HG02885 (cell line): ENCODE measurements around the gene ARHGEF25.
"Not testable (repeated sequence)": the region's sequence is repeated elsewhere in the genome, so short reads cannot be mapped to it uniquely, and the experiment has no call there.

Experiments
- ATAC-seq: cut with Tn5 transposase; IDR thresholded peaks from one replicate; pipeline ENCODE4 v1.9.1; 2021; ENCODE audit warnings: mild to moderate bottlenecking; ENCODE audit not compliant: unreplicated experiment, poor library complexity

The ARHGEF25 gene

DNA sequence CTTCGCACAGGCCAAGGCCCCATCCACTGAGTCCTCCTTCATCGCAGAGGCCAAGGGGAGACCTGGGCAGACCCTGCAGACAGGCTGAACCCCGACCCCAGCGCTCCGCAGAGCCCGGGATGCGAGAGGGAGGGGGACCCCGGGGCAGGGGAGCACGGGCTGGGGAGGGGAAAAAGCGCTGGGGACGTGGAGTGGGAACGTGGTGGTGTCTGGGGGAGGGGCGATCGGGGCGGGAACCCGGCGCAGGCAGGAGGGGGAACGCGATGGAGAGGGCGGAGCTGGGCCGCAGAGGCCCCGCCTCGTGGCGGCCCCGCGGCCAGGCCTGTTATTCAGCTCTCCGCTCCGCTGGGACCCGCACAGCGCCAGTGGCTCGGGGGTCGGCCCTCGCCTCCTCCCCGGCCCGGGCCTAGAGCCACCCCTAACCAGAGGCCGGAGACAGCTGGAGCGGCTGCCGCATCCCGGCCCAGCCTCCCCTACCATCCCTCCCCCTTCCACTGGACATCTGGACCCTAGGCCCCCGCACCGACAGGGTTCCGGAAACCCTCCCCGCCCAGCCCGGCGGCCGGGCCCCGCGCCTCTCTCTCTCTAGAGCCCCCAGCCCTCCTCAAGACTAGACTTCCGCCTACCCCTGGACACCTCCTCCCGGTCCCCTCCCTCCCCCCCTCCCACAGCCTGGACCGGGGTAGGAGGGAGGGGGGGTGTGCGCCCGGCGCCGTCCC, at the start of gene ARHGEF25:
Gene ARHGEF25, plus strand, starts transcription at position 328 of the 719 bp plus-strand sequence. CDS start 460 bp downstream, outside the sequence.
- peak; percentile 67 for ATAC-seq

DNA sequence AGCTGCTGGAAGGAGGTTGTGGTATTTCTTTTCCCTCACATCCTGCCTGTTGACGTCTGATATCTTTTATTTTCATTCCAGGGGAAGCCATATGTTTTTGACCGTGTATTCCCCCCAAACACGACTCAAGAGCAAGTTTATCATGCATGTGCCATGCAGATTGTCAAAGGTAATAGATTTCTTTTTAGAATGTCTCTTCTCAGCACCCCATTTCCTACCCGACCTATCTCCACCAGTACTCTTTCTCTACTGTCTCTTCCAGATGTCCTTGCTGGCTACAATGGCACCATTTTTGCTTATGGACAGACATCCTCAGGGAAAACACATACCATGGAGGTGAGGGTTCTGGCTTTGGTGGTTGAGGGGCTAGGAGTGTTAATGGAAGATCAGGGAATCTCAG, 47.9 kb upstream of the ARHGEF25 start:
- no peak for ATAC-seq

DNA sequence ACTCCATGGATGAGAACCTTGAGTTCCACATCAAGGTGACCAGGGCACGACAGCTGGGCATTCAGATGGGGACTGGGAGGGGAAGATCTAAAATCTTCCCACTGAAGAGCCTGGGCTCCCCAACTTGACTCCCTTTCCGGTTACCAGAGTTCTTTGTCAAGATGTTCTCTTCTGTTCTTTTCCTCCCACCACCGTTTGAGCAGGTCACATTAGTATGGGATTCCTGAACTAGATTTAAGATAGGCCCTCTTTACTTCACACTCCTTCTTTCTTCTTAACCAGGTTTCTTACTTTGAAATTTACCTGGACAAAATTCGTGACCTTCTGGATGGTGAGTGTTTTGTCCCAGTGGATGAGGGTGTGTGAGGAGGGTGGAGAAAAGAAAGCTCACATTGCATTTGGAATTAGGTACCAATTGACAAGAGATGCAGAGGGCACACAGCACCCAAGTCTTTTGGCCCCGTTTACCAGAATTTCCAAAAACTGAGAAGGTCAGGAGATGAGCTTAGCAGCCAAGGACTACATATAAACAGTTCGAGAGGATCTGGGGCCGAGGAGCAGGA, 47.0 kb upstream of the ARHGEF25 start:
- no peak for ATAC-seq

DNA sequence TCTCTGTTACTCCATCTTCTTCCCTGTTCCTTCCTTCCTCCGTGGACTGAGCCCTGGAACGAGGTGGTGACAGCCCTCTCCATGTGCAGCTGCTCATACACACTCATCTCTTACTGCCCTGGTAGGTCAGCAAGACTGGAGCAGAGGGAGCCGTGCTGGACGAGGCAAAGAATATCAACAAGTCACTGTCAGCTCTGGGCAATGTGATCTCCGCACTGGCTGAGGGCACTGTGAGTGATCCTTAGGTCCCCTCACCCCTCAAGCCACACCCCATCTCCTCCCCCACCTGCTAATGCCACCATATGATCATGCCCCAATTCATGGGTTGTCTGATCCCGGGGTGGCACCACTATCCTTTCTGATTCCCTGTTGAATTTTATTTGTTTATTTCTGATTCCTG, 42.4 kb upstream of the ARHGEF25 start:
- no peak for ATAC-seq

DNA sequence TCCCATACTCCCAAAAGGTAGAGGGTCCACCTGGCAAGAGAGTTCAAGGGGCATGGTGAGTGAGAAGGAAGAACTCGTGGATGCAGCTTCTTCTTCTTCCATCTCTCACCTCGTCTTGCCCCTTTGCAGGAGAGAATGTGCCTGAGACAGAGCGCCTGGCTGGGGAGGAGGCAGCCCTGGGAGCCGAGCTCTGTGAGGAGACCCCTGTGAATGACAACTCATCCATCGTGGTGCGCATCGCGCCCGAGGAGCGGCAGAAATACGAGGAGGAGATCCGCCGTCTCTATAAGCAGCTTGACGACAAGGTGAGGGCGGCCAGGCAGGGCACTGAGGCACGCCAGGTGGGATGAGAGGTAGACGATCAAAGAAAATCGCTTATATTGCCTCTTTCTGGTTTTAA, 41.4 kb upstream of the ARHGEF25 start:
- no peak for ATAC-seq

DNA sequence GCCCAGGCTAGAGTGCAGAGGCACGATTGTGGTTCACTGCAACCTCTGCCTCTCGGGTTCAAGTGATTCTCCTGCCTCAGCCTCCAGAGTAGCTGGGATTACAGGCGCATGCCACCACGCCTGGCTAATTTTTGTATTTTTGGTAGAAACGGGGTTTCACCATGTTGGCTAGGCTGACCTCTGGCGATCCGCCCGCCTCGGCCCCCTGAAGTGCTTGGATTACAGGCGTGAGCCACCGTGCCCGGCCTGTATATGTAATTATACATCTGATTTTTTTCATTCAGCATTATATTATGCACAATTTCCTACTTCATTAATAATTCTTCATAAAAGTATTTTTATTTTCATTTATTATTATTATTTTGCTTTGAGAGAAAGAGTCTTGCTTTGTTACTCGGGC, 40.8 kb upstream of the ARHGEF25 start:
- not testable (repeated sequence) for ATAC-seq

DNA sequence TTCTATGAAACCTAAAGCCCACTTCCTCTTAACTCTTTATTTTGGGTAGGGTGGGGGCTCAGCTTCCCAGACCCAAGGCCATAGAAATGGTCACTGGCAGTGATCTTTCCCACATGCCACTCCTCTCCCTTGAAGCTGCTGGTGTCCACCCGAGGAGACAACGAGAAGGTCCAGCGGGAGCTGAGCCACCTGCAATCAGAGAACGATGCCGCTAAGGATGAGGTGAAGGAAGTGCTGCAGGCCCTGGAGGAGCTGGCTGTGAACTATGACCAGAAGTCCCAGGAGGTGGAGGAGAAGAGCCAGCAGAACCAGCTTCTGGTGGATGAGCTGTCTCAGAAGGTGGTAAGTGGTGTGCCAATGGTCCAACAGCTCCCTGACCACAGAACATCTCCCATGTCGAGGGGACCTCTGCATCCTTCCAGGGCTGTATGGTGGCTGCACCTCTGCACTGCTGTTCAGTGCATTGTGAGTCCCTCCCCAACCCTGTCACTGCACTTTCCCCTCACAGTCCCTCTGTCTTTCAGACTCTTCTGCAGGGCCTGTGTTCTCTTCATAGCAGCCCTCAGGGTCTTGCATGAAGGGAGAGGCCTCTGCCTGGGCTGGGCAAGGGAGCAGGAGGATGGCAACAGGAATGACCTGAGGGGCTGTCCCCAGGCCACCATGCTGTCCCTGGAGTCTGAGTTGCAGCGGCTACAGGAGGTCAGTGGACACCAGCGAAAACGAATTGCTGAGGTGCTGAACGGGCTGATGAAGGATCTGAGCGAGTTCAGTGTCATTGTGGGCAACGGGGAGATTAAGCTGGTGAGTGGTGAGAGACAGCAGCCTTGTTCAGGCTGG, 39.1 kb upstream of the ARHGEF25 start:
- no peak for ATAC-seq

DNA sequence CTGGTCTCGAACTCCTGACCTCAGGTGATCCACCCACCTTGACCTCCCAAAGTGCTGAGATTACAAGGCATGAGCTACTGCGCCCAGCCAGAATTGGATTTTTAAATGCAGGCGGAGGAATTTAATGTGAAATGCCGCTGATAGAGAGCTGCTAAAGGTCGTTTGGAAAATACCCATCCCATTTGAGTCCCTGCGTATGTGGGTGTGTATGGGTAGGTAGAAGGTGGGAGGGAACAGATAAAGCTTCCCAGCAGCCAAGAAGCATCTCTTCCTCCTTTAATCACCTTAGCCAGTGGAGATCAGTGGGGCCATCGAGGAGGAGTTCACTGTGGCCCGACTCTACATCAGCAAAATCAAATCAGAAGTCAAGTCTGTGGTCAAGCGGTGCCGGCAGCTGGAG, 36.4 kb upstream of the ARHGEF25 start:
- ATAC-seq, result no peak

DNA sequence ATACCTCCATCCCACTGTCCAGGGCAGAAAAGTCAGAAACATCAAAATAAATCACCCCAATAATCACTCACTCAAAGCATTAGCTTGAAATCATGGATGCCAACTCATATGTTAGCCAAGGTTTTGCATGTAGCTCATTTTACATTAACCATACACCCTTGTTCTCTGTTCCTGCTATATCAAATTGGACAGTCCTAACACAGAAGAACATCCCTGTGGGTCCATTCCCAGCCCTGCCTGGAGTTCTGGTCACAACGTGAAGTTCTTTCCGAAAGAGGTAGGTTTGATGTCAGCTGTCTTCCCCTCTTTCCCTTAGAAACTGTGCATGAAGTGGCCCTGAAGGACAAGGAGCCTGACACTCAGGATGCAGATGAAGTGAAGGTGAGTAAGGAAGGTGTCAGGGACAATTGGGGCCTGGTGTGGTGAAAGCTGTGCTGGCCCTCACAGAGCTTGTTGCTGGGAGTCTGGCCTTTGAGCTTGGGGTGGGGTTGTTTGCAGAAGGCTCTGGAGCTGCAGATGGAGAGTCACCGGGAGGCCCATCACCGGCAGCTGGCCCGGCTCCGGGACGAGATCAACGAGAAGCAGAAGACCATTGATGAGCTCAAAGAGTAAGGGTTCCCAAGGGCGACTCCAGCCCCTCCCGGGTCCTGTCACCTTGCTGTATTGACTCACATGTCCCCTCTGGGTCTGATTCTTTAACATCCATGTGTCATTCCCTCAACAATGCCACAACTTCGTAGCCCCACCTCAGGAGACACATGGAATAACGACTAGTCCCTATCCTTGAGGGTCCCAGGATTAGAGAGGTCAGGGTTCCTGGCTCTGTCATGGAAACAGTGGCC, 35.2 kb upstream of the ARHGEF25 start:
- no peak for ATAC-seq

DNA sequence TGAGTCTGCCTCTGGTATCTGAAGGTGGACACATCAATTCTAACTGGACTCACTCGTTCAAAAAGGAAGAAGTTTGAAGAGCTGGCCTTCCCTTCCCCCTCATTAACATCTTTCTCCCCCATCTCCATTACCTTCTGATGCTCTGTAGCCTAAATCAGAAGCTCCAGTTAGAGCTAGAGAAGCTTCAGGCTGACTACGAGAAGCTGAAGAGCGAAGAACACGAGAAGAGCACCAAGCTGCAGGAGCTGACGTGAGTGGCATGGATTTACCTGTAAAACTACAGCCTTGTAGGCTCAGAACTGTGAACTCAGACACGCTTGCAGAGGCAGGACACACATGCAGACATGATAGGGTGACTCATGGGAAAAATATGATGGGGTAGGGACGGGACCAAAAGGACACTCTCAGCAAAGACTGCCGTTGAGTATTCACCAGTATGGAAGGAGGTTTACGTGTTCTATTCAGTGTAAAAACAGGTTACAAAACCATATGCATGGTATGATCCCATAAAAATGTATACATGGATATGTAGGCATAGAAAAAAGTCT, 34.5 kb upstream of the ARHGEF25 start:
- no peak for ATAC-seq

DNA sequence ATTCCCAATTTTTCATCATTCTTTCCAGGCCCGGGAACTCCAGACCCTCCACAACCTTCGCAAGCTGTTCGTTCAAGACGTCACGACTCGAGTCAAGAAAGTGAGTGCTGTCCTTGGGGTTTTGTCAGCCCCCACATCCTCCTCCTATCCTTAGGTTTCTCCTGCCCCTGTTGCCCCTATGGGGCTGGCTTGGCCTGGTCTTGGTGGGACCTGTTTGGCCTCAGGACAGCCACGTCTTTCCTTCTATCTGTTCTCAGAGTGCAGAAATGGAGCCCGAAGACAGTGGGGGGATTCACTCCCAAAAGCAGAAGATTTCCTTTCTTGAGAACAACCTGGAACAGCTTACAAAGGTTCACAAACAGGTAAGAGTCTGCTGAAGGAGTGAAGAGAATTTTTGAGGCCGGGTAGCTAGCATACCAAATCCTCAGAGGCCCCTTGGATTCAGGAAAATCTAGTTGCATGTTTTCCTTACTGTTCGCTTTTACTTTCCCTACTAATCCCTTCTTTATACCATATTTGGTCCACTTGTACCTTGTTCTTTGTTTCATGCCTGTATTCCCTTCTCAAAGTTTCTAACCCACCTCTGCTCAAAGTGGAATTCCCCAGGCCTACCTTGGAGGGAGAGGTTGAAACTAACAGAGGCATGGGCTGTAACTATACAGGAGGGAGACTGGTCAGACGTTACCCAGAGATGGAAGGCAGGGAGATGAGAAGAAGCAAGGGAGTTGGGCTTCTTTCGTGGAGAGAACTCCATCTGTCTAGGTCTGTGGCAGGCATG, 33.1 kb upstream of the ARHGEF25 start:
- no peak for ATAC-seq

DNA sequence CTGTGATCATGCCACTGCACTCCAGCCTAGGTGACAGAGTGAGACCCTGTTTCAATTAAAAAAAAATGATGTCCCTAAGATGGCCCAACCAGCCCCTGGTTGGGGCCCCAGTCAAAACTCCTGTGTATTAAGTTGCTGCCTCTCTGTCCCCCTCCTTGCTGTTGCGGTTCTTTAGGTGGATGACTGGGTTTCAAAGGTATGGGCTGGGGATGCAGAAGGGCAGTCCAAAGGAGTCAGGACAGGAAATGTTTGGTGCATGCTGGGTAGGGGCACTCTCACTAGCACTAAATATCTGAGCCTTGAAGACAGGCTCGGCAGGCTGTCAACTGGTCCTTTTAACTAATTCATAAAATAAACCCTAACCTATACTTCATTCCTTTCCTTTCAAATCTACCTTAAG, 32.2 kb upstream of the ARHGEF25 start:
- ATAC-seq, result no peak

DNA sequence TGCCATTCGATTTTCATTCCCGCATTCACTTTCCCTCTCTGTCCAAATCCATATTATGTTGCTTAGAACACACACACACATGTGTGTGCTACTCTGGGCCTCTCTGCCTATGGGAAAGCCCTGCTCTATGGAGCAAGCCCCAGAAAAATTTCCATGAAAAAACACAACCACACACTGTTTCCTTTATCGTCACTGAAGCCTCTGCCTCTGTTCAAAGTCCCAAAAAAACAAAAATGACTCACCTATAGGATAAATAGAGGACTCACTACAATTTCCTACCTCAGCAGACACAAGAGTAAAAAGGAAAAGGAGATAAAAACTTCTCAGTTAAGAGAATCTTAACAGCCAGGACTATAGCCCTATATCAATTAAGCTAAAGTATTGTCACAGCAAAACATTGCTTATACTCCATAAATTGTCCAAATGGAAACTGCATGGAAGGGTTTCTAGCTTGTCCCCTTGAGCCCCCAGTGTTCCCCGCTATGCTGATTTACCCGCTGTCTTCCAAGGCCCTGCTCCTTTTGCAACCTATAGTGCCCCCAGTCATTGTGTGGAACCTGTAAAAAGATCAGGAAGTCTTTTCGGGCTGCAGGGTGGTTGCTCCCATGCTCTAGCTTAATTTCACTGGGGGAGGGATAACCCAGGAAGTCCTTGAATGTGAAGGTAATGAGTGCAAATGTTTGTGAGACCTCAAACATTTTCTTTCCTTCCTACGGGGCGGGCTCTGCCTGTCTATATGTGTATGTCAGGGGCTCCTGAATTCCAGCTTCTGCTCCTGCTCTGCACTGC, 31.4 kb upstream of the ARHGEF25 start:
- ATAC-seq, result no peak

DNA sequence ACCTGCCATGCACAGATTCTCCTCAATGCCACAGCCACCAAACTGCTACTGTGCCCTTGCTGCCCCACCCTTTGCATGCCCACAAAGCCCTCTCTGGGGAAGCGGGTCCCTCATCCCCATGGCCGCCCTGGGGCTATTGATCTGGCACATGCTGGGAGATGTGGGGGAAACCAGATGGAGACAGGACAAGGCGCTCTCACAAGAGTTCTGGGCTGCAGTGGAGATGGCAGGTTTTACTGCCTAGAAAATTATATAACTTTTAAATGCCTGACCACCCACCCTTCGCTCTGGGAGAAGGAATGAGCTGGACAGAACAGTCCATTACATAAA, 30.8 kb upstream of the ARHGEF25 start:
- no peak for ATAC-seq

DNA sequence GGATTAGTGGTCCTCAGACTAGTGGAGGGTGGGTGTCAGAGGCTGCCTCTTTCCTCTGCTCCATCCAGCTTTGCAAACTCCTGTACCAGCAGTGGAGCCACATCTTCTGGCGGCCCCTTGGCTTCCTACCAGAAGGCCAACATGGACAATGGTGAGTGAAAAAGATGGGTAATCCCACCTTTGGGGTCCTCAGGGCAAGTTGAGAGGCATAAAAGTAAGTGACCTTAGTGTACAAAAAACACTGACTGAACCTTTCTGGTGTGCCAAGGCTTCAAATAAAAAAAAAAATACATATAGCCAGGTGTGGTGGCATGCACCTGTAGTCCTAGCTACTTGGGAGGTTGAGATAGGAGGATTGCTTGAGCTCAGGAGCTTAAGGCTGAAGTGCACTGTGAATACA, 29.4 kb upstream of the ARHGEF25 start:
- ATAC-seq, result no peak

DNA sequence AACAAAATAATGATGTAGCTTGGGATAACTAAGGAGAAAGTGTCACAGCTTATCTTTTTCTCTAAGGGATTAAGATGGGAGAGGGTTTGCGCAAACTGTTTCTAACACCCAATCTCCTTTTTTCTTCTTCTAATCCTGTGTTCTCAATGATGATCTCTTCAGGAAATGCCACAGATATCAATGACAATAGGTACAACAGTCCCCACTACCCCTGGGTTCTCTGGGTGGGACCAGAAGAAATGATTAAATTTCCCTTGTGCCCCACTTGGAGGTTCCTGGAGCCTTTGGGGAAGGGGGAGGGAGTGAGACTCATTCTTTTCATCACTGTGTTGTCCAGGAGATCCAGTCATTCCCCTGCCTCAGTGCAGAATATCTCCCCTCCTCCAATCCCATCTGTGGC, 28.8 kb upstream of the ARHGEF25 start:
- ATAC-seq, result no peak

DNA sequence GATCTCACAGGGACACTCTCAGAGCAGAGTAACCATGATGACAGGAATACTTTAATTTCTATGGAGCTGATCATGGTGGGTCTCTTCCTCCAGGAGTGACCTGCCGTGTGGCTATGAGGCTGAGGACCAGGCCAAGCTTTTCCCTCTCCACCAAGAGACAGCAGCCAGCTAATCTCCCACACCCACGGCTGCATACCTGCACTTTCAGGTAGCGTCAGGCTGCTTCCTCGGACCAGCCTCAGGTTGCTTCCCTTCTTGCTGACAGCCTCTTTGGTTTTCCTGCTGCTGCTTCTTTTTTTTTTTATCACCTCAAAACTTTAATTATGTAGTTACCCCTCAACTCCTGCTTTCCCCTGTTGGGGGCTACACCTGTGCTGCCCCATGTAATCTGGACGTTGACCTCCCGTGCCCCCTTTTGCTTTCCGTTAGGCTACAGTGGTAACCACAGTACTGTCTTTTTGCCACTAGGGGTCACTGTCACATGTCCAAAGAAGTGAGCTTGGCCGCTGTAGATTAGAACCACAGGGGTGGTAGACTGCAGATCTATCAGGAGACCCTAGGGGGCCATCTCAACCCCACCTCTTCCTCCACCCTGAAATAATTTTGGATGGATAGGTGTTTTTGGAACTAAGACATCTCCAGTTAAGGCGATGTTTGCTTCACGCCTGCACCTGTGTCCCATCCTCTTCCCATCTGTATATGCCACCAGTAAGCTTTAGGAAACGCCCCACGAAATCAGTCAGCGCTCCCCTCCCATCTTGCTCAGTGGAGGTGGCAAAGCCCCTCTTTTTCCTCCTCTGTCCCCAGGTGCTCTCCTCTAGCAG, 28.0 kb upstream of the ARHGEF25 start:
- ATAC-seq, result peak; percentile 98

DNA sequence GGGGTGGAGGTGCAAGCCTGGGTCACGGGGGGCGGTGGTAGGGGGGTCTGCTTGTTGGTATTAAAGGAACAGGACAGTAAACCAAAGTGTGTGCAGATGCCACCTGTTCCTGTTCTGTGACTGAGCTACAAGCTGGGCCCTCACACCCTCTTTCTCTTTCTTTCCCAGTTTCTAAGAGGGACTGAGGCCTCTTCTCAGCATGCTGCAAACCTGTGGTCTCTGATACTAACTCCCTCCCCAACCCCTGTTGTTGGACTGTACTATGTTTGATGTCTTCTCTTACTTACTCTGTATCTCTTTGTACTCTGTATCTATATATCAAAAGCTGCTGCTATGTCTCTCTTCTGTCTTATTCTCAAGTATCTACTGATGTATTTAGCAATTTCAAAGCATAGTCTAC, 27.2 kb upstream of the ARHGEF25 start:
- no peak for ATAC-seq
